ENCODE measurements around the gene IPO9.

DNA sequence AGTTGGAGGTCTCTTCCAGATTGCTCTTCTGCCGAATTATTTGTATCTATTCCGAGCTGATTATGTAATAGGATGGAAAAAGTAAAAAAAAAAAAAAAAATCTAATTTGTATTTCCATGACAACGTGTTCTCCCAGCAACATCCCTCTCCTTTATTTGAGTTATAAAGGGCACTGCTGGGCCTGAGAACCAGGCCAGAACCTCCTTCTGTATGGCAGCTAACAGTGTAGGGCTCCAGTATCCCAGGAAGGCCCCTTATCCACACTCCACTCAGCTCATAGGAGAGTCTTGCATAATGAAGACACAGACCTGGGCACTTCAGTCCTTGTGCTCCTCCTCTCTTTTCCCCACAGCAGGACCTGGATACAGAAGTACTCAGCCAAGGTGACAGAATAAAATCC, 3.7 kb upstream of the IPO9 start:
- TF ChIP-seq SREBF2 (IDR thresholded peaks at IDR 0.05; ENCODE audit: low read length) (no peak), RAD21 (IDR thresholded peaks at IDR 0.05; ENCODE audit: insufficient read depth, low read depth, low read length) (no peak), NRF1 (conservative IDR thresholded peaks at IDR 0.05; ENCODE audit: low read depth, low read length) (no peak), ATF7 (IDR thresholded peaks at IDR 0.05; ENCODE audit: low read depth) (no peak), SP1 (IDR thresholded peaks at IDR 0.05; ENCODE audit: low read depth, low read length) (no peak)

All from GM12878 (cell line).